ENCODE data around the gene RIPOR3. TPM values are rescaled to one million over a fixed set of nuclear protein-coding genes. Genes with fewer than 3 reads are reported as not detected.

The RIPOR3 gene
- total RNA-seq, 1 donor from 2014 or later: 5.1 TPM

GRCh38 chr20:50628853-50629669, 62.3 kb downstream of the RIPOR3 start:
- Mint-ChIP-seq H3K4me3 (no peak overlapping the region), H3K27me3 (no peaks in the 10 kb centered on the region), H3K9me3 (no peaks in the 10 kb centered on the region), H3K27ac (no peak overlapping the region), H3K4me1 (ENCODE audit: unreplicated experiment) (peaks cover 13% of the 10 kb centered on the region), H3K36me3 (no peaks in the 10 kb centered on the region)
- TF ChIP-seq CTCF (conservative IDR thresholded peaks at IDR 0.05): no peak
- no peak for DNase-seq (ENCODE audit: extremely low spot score, unreplicated experiment)

- no peak for DNase-seq (ENCODE audit: extremely low spot score, unreplicated experiment)
- no peak for TF ChIP-seq CTCF (conservative IDR thresholded peaks at IDR 0.05)
- Mint-ChIP-seq H3K9me3 (no peaks in the 10 kb centered on the region), H3K27ac (peak overlapping the region; percentile 22), H3K4me3 (no peak overlapping the region), H3K4me1 (ENCODE audit: unreplicated experiment) (peaks cover 12% of the 10 kb centered on the region), H3K27me3 (no peaks in the 10 kb centered on the region), H3K36me3 (no peaks in the 10 kb centered on the region)
Observed at GRCh38 chr20:50628332-50628731, 63.0 kb downstream of the RIPOR3 start.

- peaks cover 12% of the 10 kb centered on the region for H3K4me1 Mint-ChIP-seq (ENCODE audit: unreplicated experiment)
- no peak overlapping the region for H3K4me3 Mint-ChIP-seq
- TF ChIP-seq CTCF (conservative IDR thresholded peaks at IDR 0.05): no peak
- DNase-seq (ENCODE audit: extremely low spot score, unreplicated experiment): no peak
- no peaks in the 10 kb centered on the region for H3K9me3 Mint-ChIP-seq
- no peaks in the 10 kb centered on the region for H3K36me3 Mint-ChIP-seq
- H3K27ac Mint-ChIP-seq: no peak overlapping the region
- H3K27me3 Mint-ChIP-seq: no peaks in the 10 kb centered on the region
Observed at GRCh38 chr20:50627747-50628146, 63.6 kb downstream of the RIPOR3 start.

GRCh38 chr20:50625986-50626677, 65.2 kb downstream of the RIPOR3 start:
- H3K27ac Mint-ChIP-seq: no peak overlapping the region
- no peak overlapping the region for H3K4me3 Mint-ChIP-seq
- DNase-seq (ENCODE audit: extremely low spot score, unreplicated experiment): no peak
- no peaks in the 10 kb centered on the region for H3K27me3 Mint-ChIP-seq
- H3K9me3 Mint-ChIP-seq: no peaks in the 10 kb centered on the region
- peaks cover 12% of the 10 kb centered on the region for H3K4me1 Mint-ChIP-seq (ENCODE audit: unreplicated experiment)
- peak; percentile 66 for TF ChIP-seq CTCF (conservative IDR thresholded peaks at IDR 0.05)
- no peaks in the 10 kb centered on the region for H3K36me3 Mint-ChIP-seq

GRCh38 chr20:50624351-50625016, 66.9 kb downstream of the RIPOR3 start:
- peaks cover 12% of the 10 kb centered on the region for H3K4me1 Mint-ChIP-seq (ENCODE audit: unreplicated experiment)

More at GRCh38 chr20:50624351-50625016, 66.9 kb downstream of the RIPOR3 start:
- no peak for TF ChIP-seq CTCF (conservative IDR thresholded peaks at IDR 0.05)
- Mint-ChIP-seq H3K27ac (no peak overlapping the region), H3K9me3 (no peaks in the 10 kb centered on the region), H3K4me3 (no peak overlapping the region), H3K27me3 (no peaks in the 10 kb centered on the region), H3K36me3 (no peaks in the 10 kb centered on the region)
- no peak for DNase-seq (ENCODE audit: extremely low spot score, unreplicated experiment)

Data from type B pancreatic cell (in vitro differentiated cells).